HG02642 (cell line): ENCODE data around the gene GPC6.

Experiments
- ATAC-seq: cut with Tn5 transposase; IDR thresholded peaks from one replicate; pipeline ENCODE4 v1.9.1; 2021; ENCODE audit warnings: mild to moderate bottlenecking; ENCODE audit not compliant: unreplicated experiment, poor library complexity

The GPC6 gene

DNA sequence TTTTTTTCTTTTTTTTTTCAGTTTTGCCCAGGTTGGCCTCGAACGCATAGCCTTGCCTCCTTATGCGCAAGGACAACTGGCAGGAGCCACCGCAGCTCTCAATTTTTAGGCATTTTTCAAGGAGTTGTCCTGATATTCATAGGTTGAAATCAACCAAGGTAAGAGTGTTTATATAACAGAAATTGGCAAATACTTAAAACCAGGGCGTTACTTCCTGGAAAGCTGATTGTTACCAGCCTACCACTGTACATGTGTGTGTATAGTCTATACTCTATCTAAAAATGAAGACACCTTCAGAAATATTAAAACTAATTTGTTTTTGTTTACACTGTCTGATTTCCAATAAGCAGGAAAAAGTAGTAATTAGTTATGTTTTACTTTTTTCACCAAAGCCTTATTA is 39.2 kb downstream of the GPC6 start:
- no peak for ATAC-seq

- no peak for ATAC-seq
These were observed 40.1 kb downstream of the GPC6 start for GRCh38 chr13:93266681-93267080.

DNA sequence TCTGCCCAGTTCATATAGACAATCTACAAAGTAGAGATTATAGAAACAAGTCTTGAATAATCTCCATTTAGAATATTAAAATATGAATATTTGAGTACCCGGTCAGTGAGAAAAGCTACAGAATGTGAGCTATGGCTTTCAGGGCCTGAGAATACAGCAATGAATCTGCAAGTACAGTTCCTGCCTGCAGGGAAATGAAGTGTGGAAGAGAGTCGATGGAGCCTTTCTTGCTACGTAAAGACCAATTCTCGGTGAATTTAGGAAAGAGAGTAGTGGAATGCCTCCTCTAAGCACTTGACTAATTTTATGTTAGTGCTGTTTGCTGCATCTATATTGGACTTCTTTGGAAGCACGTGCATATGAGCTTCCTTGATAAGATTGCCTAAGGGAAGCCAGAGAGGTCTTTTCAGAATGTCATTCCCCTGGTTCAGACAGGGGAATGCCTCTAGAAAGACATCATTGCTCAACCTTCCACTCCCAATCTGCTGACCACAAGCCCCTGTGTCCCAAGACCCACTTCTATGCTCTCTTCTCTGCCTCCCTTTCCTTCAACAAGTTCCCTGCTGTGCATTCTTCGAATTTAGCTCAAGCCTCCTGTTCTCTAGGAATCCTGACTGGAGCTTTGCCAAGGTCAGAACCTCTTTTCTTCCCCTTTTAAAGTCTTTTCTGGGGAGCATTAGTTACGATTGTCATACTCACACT is 41.9 kb downstream of the GPC6 start:
- ATAC-seq, result no peak

- ATAC-seq, result no peak
These were observed 44.4 kb downstream of the GPC6 start for GRCh38 chr13:93270769-93271742.

DNA sequence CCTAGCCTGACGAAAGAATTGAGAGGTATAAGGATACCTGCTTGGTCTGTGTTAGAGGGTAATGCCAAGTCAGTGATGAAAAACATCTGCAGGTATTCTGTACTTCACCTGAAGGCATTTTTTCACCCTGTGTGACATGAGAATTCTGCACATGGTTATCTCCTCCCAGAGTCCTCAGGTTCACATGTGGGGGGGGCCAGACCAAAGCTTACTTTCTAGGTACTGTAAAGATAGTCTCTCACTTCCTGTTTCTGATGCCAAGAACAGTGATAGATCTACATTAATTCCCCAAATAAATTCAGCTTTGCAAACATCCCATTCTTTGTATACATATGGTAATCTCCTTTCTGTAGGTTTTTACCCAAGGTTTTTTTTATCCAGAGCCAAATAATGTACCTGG is 53.4 kb downstream of the GPC6 start:
- no peak for ATAC-seq

DNA sequence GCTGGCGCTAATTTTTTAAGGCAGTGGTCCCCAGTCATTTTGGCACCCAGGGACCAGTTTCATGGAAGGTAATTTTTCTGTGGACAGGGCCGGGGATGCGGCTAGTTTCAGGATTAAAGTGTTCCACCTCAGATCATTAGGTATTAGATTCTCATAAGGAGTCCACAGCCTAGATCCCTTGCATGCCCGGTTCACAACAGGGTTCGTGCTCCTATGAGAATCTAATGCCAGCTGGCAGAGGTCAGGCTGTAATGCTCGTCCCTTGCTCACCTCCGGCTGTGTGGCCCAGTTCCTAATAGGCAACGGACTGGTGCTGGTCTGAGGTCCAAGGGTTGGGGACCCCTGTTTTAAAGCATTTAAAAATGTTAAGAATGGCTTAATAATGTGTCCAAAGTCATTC is 54.1 kb downstream of the GPC6 start:
- ATAC-seq, result no peak

DNA sequence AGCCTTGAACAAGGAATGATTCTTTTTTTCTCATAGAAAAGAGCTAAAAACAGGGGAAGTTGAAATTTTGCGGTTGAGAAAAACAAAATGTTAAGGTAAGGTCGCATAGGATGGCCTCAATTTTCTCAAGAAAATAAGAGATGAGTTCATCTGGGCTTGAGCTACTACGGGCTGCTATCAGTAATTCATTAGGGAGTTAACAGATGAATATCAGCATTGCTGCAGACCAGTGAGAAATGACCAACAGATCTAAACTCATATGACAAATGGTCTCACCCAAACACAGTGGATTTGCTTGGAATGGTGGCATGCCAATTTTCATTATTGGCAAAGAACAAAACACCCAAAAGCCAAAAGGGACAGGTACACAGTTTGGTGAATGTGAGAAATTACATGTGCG is 56.6 kb downstream of the GPC6 start:
- no peak for ATAC-seq

- ATAC-seq, result no peak
These were observed 57.5 kb downstream of the GPC6 start for GRCh38 chr13:93284064-93284463.

GRCh38 chr13:93286047-93286446 is 59.4 kb downstream of the GPC6 start:
- no peak for ATAC-seq

- no peak for ATAC-seq
These were observed 62.4 kb downstream of the GPC6 start for GRCh38 chr13:93289053-93289452.

DNA sequence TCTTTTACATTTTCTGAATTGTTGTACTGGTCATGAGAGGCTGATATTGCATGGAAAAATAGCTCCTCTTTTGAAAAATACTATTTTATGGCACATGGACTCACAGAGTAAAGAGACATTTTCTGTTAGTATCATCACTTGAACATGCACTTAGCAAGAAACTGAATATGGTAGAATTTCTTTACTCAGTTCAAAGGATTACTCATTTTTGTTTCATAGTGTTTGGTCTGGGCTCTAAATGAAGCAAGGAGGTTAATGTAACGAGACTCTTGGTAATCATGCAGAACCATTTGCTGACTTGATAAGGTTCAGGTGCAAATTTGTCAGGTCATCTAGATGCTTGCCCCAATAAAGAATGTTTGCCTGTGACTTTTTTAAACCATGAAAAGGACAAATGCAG is 63.2 kb downstream of the GPC6 start:
- ATAC-seq, result no peak

DNA sequence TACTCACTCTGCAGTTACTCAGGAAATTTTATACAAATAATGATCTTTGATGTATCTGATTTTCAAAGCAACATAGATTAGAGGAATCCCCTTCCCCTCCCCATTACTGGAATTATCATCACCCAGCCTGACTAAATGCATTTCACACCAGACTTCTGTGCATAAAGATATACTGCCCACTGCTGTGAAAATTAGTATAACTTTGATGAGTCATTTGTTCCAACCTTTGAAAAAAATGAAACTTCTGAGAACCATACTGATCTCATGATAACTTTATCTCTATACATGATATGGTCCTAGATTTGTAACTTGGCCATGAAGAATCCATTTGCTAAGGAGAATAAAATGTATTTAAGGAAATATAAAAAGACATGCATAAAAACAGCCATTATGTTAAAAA is 63.9 kb downstream of the GPC6 start:
- no peak for ATAC-seq

DNA sequence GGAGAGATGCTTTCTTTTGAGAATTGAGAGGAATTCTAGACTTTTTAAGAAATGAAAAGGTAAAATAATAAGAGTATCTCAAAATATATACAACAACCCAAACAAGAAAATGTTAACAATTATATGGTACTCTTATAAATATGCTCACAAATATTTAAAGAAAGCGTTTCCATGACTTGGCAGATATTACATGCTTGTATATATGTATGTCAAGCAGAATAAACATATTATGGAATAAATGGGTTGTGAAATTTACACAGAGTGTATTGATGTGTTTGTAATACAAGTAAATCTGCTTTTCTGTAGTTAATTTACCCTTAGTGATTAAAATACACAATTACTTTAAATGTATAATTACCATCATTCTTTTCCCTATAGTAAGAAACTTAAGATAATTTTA is 65.8 kb downstream of the GPC6 start:
- ATAC-seq, result no peak

GRCh38 chr13:93293710-93294109 is 67.1 kb downstream of the GPC6 start:
- ATAC-seq, result no peak

DNA sequence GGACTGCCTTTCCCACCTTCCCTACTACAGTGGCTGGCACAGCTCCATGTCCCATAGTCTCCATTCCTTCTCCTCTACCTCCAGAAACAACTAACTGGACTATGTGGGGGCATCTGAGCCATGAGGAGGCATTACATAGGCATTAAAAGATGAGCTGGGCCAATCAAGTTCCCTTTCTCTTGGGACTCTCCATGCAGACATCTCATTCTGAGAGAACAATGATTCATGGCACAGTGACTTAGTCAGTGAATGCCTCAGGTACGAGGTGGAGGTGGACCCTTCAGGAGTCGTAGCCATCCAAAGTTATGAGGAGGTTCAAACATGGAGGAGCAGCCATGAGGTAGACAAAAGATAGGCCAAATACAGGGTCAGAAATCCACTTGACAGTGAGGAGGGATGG is 70.0 kb downstream of the GPC6 start:
- ATAC-seq, result no peak

DNA sequence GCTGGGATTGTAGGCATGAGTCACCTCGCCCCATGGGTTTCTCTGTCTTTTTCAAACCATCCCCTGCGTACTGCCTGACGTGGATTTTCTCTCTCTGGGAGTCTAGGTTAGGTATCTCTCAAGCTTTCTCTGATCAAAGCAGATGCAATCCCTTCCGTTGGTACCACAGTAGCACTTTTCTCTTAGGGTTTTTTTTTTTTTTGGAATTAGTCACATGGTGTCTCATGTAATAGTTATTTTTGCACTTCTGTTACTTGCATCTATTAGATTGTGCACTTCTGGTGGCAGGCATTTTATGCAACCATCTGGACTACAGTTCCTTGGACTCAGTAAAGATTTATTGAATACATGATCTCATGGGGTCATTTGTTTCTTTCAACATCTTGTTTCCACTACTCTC is 72.1 kb downstream of the GPC6 start:
- ATAC-seq, result no peak

DNA sequence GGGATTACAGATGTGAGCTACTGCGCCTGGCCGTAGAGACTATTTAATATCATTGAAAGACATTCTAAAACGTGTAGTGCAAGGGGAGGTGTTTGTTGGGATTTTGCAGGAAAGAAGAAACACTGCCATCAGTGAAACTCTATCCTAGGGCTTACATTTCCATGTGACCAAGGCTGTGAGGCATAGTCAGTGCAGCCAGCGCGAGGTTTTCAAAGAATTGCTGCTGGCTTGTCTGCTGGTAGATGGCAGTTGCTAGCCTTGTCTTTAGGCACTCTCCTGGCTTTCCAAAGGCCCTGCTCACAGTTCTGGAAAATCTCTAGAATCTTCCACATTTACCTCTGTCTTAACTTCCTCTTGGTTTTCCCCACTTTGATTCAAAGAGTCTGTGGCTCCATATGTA is 77.5 kb downstream of the GPC6 start:
- no peak for ATAC-seq

GRCh38 chr13:93304868-93305613 is 78.4 kb downstream of the GPC6 start:
- no peak for ATAC-seq

DNA sequence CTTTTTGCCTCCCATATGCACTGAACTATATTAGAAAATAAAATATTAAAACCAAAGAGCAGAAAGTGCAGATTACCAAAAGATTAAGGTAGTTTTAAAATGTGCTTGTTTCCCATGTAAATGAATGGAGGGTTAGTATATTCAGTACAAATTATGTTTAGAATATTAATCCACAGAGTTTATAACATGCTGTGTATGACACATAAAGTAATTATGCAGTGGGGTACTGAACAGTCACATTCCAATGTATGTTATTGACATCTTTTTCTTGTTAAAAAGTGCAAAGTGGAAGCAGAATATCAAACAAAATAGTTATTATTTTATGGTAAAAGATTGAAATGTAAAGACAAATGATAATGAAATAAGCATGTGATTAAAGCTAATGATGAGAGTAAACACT is 79.3 kb downstream of the GPC6 start:
- ATAC-seq, result no peak

DNA sequence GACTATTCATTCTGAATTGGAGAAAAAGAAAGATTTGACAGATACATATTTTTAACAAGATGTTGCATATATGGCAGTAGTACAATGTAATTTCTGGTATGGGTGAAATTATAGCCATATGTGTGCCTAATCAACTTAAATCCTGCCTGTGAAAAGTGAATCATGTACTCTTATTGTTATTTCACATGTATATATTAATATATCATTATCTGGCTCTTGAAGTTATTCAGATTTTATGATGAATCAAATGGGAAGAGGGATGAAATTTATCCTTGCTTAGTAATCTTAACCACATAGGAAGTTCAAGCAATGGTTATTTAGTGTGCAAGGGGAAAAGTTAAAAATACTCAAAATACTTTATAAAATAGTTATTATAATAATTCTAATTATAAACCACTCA is 80.5 kb downstream of the GPC6 start:
- ATAC-seq, result no peak

DNA sequence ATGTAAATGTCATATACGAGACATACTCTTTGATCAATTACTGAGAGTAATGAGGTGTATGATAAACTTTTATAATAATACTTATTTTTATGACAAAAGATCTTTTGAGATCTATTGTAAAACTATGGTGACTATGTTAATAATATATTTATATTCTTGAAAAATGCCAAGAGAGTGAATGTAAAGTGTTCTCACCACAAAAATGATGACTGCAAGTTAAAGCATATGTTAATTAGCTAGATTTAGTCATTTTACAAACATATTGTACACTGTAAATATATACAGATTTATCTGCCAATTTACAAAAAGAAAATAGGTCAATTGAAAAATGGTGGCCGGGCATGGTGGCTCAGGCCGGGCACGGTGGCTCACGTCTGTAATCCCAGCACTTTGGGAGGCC is 81.0 kb downstream of the GPC6 start:
- no peak for ATAC-seq
